HG03066 (cell line): ENCODE measurements around the gene CCDC85B.

ENCODE experiments used
- ATAC-seq: cut with Tn5 transposase; IDR thresholded peaks from one replicate; pipeline ENCODE4 v1.9.1; 2021; ENCODE audit warnings: low read depth; ENCODE audit not compliant: unreplicated experiment

The CCDC85B gene

GRCh38 chr11:65925397-65925796 lies 34.9 kb downstream of the CCDC85B start:
- no peak for ATAC-seq

- ATAC-seq, result peak; percentile 62
Measured at GRCh38 chr11:65927904-65928397, 37.5 kb downstream of the CCDC85B start.

GRCh38 chr11:65928667-65929066 lies 38.2 kb downstream of the CCDC85B start:
- ATAC-seq, result no peak

- ATAC-seq, result no peak
Measured at GRCh38 chr11:65931773-65932557, 41.5 kb downstream of the CCDC85B start.

- no peak for ATAC-seq
Measured at GRCh38 chr11:65932558-65932919, 42.1 kb downstream of the CCDC85B start.

- ATAC-seq, result no peak
Measured at GRCh38 chr11:65934014-65934413, 43.5 kb downstream of the CCDC85B start.

GRCh38 chr11:65937766-65938165 lies 47.3 kb downstream of the CCDC85B start:
- ATAC-seq, result no peak
